Stimulated activated CD8-positive, alpha-beta memory T cell treated with anti-CD3 and anti-CD28 coated beads, Interleukin-7, amount 100 ng/mL, for 48 hours (primary cell): Measurements from ENCODE around the gene GTPBP6.
"Not testable (repeated sequence)": the region's sequence is repeated elsewhere in the genome, so short reads cannot be mapped to it uniquely, and the experiment has no call there.

ENCODE experiments used
- DNase-seq, 2 donors: peaks; one replicate each; pipeline ENCODE4 v3.0.0-alpha.2; 2020; ENCODE audit warnings: low read depth in 1 of 2; ENCODE audit errors: extremely low read depth in 1 of 2

The GTPBP6 gene

GRCh38 chrX:317424-318067, 1.1 kb downstream of the GTPBP6 start:
- no peak for DNase-seq

- DNase-seq = no peak
Observed at GRCh38 chrX:316351-317325, 2.0 kb downstream of the GTPBP6 start.

GRCh38 chrX:314781-315595, 3.6 kb downstream of the GTPBP6 start:
- DNase-seq = no peak

GRCh38 chrX:314049-314448, 4.5 kb downstream of the GTPBP6 start:
- DNase-seq = no peak

GRCh38 chrX:313546-313945, 5.0 kb downstream of the GTPBP6 start:
- DNase-seq = no peak

GRCh38 chrX:312621-313331, 5.8 kb downstream of the GTPBP6 start:
- no peak for DNase-seq

- DNase-seq = no peak
Observed at GRCh38 chrX:311156-312129, 7.2 kb downstream of the GTPBP6 start.

GRCh38 chrX:310621-311155, 7.9 kb downstream of the GTPBP6 start:
- no peak for DNase-seq

GRCh38 chrX:308821-309520, 9.6 kb downstream of the GTPBP6 start:
- no peak for DNase-seq

- DNase-seq = no peak
Observed at GRCh38 chrX:307261-308111, 11.1 kb downstream of the GTPBP6 start.

GRCh38 chrX:306614-307251, 11.9 kb downstream of the GTPBP6 start:
- DNase-seq = not testable (repeated sequence)

GRCh38 chrX:305781-306613, 12.6 kb downstream of the GTPBP6 start:
- not testable (repeated sequence) for DNase-seq

GRCh38 chrX:302975-303374, 15.6 kb downstream of the GTPBP6 start:
- no peak for DNase-seq

- DNase-seq = no peak
Observed at GRCh38 chrX:300334-300733, 18.3 kb downstream of the GTPBP6 start.

- no peak for DNase-seq
Observed at GRCh38 chrX:298993-299392, 19.6 kb downstream of the GTPBP6 start.

GRCh38 chrX:295136-295535, 23.5 kb downstream of the GTPBP6 start:
- no peak for DNase-seq
